HEK293 (cell line): ENCODE data around the gene TP53I3.

ENCODE experiments used
- GLIS2 ChIP-seq: fragments of 450-650 bp; formaldehyde crosslinking; IDR thresholded peaks from 2 replicates; pipeline ENCODE4 v1.5.1; 2016; ENCODE audit warnings: missing biosample characterization, missing genetic modification characterization
- IKZF3 ChIP-seq: fragments of 450-650 bp; IDR thresholded peaks from 2 replicates; pipeline ENCODE4 v1.5.0; 2018; ENCODE audit warnings: missing biosample characterization, mild to moderate bottlenecking, missing genetic modification characterization, moderate library complexity
- KLF9 ChIP-seq: fragments of 450-650 bp; formaldehyde crosslinking; IDR thresholded peaks from 2 replicates; pipeline ENCODE4 v1.5.1; 2016; ENCODE audit warnings: missing biosample characterization, missing genetic modification characterization, low read depth
- MZF1 ChIP-seq: fragments of 450-650 bp; formaldehyde crosslinking; IDR thresholded peaks from 2 replicates; pipeline ENCODE4 v1.5.1; 2017; ENCODE audit warnings: missing biosample characterization, missing genetic modification characterization, borderline replicate concordance
- PRDM1 ChIP-seq: fragments of 450-650 bp; formaldehyde crosslinking; IDR thresholded peaks from 2 replicates; pipeline ENCODE4; 2016; ENCODE audit warnings: missing biosample characterization, missing genetic modification characterization
- TRIM28 ChIP-seq: IDR thresholded peaks from 2 replicates; pipeline ENCODE4 v1.6.1; 2011; ENCODE audit warnings: low read length, control low read depth, borderline replicate concordance
- YY1 ChIP-seq: fragments of 450-650 bp; formaldehyde crosslinking; IDR thresholded peaks from 2 replicates; pipeline ENCODE4 v1.5.1; 2018; ENCODE audit warnings: missing biosample characterization, missing genetic modification characterization
- ZNF114 ChIP-seq: fragments of 450-650 bp; formaldehyde crosslinking; IDR thresholded peaks from 2 replicates; pipeline ENCODE4 v1.5.0; 2017; ENCODE audit warnings: missing biosample characterization, missing genetic modification characterization
- ZNF174 ChIP-seq: fragments of 450-650 bp; formaldehyde crosslinking; IDR thresholded peaks from 2 replicates; pipeline ENCODE4 v1.5.0; 2017; ENCODE audit warnings: missing biosample characterization, mild to moderate bottlenecking, missing genetic modification characterization
- ZNF19 ChIP-seq: fragments of 450-650 bp; formaldehyde crosslinking; IDR thresholded peaks from 2 replicates; pipeline ENCODE4; 2016; ENCODE audit warnings: missing biosample characterization, missing genetic modification characterization, low read depth
- ZNF223 ChIP-seq: fragments of 450-650 bp; formaldehyde crosslinking; IDR thresholded peaks from 2 replicates; pipeline ENCODE4 v1.5.1; 2016; ENCODE audit warnings: missing biosample characterization, missing genetic modification characterization
- ZNF24 ChIP-seq: fragments of 450-650 bp; formaldehyde crosslinking; IDR thresholded peaks from 2 replicates; pipeline ENCODE4 v1.5.1; 2016; ENCODE audit warnings: missing biosample characterization, missing genetic modification characterization
- ZNF26 ChIP-seq: fragments of 450-650 bp; formaldehyde crosslinking; IDR thresholded peaks from 2 replicates; pipeline ENCODE4 v1.5.1; 2016; ENCODE audit warnings: missing biosample characterization, missing genetic modification characterization
- ZNF544 ChIP-seq: fragments of 450-650 bp; formaldehyde crosslinking; IDR thresholded peaks from 2 replicates; pipeline ENCODE4 v1.5.0; 2017; ENCODE audit warnings: missing biosample characterization, missing genetic modification characterization
- ZNF701 ChIP-seq: fragments of 450-650 bp; formaldehyde crosslinking; IDR thresholded peaks from 2 replicates; pipeline ENCODE4 v1.5.1; 2016; ENCODE audit warnings: missing biosample characterization, missing genetic modification characterization
- ZNF777 ChIP-seq: fragments of 450-650 bp; formaldehyde crosslinking; IDR thresholded peaks from 2 replicates; pipeline ENCODE4 v1.5.1; 2017; ENCODE audit warnings: missing biosample characterization, missing genetic modification characterization, borderline replicate concordance
- TF ChIP-seq, protein P1 (sequence below): fragments of 450-650 bp; formaldehyde crosslinking; IDR thresholded peaks from 2 replicates; pipeline ENCODE4 v1.5.1; 2016; ENCODE audit warnings: missing biosample characterization, missing genetic modification characterization
- TF ChIP-seq, protein P2 (sequence below): fragments of 450-650 bp; formaldehyde crosslinking; IDR thresholded peaks from 2 replicates; pipeline ENCODE4 v1.5.1; 2016; ENCODE audit warnings: missing biosample characterization, missing genetic modification characterization
- TF ChIP-seq, protein P3 (sequence below): fragments of 450-650 bp; formaldehyde crosslinking; IDR thresholded peaks from 2 replicates; pipeline ENCODE4 v1.5.1; 2016; ENCODE audit warnings: missing biosample characterization, missing genetic modification characterization
- TF ChIP-seq, protein P4 (sequence below): fragments of 450-650 bp; formaldehyde crosslinking; conservative IDR thresholded peaks from 2 replicates; pipeline ENCODE4 v1.5.1; 2016; ENCODE audit warnings: low read depth, missing biosample characterization, missing genetic modification characterization
- TF ChIP-seq, protein P5 (sequence below): fragments of 450-650 bp; formaldehyde crosslinking; IDR thresholded peaks from 2 replicates; pipeline ENCODE4 v1.5.1; 2016; ENCODE audit warnings: missing biosample characterization, missing genetic modification characterization
- TF ChIP-seq, protein P6 (sequence below): fragments of 450-650 bp; formaldehyde crosslinking; IDR thresholded peaks from 2 replicates; pipeline ENCODE4 v1.5.1; 2016; ENCODE audit warnings: missing biosample characterization, missing genetic modification characterization
- TF ChIP-seq, protein P7 (sequence below): fragments of 450-650 bp; formaldehyde crosslinking; IDR thresholded peaks from 2 replicates; pipeline ENCODE4 v1.5.0; 2017; ENCODE audit warnings: missing biosample characterization, missing genetic modification characterization, borderline replicate concordance

TP53I3 gene

GRCh38 chr2:24046930-24047702 lies 37.5 kb downstream of the TP53I3 start, which contains the start of gene WDCP (continued):
- no peak for TF ChIP-seq ZNF26 (tag by site-specific recombination)
- TF ChIP-seq, protein P1, sequence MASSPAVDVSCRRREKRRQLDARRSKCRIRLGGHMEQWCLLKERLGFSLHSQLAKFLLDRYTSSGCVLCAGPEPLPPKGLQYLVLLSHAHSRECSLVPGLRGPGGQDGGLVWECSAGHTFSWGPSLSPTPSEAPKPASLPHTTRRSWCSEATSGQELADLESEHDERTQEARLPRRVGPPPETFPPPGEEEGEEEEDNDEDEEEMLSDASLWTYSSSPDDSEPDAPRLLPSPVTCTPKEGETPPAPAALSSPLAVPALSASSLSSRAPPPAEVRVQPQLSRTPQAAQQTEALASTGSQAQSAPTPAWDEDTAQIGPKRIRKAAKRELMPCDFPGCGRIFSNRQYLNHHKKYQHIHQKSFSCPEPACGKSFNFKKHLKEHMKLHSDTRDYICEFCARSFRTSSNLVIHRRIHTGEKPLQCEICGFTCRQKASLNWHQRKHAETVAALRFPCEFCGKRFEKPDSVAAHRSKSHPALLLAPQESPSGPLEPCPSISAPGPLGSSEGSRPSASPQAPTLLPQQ (tag by site-specific recombination), result peak; percentile 72
- peak; percentile 62; the same call in 1 of the 2 replicates for TF ChIP-seq GLIS2 (tag by site-specific recombination)
- TF ChIP-seq ZNF777 (tag by site-specific recombination), result no peak
- TF ChIP-seq, protein P2, sequence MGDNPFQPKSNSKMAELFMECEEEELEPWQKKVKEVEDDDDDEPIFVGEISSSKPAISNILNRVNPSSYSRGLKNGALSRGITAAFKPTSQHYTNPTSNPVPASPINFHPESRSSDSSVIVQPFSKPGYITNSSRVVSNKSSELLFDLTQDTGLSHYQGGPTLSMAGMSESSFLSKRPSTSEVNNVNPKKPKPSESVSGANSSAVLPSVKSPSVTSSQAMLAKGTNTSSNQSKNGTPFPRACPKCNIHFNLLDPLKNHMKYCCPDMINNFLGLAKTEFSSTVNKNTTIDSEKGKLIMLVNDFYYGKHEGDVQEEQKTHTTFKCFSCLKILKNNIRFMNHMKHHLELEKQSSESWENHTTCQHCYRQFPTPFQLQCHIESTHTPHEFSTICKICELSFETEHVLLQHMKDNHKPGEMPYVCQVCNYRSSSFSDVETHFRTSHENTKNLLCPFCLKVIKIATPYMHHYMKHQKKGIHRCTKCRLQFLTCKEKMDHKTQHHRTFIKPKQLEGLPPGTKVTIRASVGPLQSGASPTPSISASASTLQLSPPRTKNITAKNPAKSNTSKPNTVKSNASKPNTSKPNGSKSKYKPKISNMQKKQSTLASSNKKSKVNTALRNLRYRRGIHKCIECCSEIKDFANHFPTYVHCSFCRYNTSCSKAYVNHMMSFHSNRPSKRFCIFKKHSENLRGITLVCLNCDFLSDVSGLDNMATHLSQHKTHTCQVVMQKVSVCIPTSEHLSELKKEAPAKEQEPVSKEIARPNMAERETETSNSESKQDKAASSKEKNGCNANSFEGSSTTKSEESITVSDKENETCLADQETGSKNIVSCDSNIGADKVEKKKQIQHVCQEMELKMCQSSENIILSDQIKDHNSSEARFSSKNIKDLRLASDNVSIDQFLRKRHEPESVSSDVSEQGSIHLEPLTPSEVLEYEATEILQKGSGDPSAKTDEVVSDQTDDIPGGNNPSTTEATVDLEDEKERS (tag by site-specific recombination), result no peak
- no peak for TF ChIP-seq ZNF223
- no peak for TF ChIP-seq ZNF174 (tag by site-specific recombination)
- no peak for TF ChIP-seq YY1 (tag by site-specific recombination)
- no peak for TF ChIP-seq ZNF114
- TF ChIP-seq, protein P3, sequence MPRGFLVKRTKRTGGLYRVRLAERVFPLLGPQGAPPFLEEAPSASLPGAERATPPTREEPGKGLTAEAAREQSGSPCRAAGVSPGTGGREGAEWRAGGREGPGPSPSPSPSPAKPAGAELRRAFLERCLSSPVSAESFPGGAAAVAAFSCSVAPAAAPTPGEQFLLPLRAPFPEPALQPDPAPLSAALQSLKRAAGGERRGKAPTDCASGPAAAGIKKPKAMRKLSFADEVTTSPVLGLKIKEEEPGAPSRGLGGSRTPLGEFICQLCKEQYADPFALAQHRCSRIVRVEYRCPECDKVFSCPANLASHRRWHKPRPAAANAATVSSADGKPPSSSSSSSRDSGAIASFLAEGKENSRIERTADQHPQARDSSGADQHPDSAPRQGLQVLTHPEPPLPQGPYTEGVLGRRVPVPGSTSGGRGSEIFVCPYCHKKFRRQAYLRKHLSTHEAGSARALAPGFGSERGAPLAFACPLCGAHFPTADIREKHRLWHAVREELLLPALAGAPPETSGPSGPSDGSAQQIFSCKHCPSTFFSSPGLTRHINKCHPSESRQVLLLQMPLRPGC (tag by site-specific recombination), result no peak; the same call in 1 of the 2 replicates
- TF ChIP-seq ZNF24 (tag by site-specific recombination), result no peak
- no peak for TF ChIP-seq ZNF544
- TF ChIP-seq, protein P4, sequence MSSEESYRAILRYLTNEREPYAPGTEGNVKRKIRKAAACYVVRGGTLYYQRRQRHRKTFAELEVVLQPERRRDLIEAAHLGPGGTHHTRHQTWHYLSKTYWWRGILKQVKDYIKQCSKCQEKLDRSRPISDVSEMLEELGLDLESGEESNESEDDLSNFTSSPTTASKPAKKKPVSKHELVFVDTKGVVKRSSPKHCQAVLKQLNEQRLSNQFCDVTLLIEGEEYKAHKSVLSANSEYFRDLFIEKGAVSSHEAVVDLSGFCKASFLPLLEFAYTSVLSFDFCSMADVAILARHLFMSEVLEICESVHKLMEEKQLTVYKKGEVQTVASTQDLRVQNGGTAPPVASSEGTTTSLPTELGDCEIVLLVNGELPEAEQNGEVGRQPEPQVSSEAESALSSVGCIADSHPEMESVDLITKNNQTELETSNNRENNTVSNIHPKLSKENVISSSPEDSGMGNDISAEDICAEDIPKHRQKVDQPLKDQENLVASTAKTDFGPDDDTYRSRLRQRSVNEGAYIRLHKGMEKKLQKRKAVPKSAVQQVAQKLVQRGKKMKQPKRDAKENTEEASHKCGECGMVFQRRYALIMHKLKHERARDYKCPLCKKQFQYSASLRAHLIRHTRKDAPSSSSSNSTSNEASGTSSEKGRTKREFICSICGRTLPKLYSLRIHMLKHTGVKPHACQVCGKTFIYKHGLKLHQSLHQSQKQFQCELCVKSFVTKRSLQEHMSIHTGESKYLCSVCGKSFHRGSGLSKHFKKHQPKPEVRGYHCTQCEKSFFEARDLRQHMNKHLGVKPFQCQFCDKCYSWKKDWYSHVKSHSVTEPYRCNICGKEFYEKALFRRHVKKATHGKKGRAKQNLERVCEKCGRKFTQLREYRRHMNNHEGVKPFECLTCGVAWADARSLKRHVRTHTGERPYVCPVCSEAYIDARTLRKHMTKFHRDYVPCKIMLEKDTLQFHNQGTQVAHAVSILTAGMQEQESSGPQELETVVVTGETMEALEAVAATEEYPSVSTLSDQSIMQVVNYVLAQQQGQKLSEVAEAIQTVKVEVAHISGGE, result 0 out of 2 replicates have a peak, but pooled peaks have one; percentile 34
- TF ChIP-seq TRIM28, result no peak
- TF ChIP-seq PRDM1, result no peak
- TF ChIP-seq IKZF3 (tag by site-specific recombination), result no peak
- no peak for TF ChIP-seq ZNF701 (tag by site-specific recombination)
- TF ChIP-seq ZNF19 (tag by site-specific recombination), result no peak
- no peak for TF ChIP-seq MZF1
- peak; percentile 57; the same call in 1 of the 2 replicates for TF ChIP-seq KLF9 (tag by site-specific recombination)
- TF ChIP-seq, protein P5, sequence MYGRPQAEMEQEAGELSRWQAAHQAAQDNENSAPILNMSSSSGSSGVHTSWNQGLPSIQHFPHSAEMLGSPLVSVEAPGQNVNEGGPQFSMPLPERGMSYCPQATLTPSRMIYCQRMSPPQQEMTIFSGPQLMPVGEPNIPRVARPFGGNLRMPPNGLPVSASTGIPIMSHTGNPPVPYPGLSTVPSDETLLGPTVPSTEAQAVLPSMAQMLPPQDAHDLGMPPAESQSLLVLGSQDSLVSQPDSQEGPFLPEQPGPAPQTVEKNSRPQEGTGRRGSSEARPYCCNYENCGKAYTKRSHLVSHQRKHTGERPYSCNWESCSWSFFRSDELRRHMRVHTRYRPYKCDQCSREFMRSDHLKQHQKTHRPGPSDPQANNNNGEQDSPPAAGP (tag by site-specific recombination), result peak; percentile 45
- TF ChIP-seq, protein P6, sequence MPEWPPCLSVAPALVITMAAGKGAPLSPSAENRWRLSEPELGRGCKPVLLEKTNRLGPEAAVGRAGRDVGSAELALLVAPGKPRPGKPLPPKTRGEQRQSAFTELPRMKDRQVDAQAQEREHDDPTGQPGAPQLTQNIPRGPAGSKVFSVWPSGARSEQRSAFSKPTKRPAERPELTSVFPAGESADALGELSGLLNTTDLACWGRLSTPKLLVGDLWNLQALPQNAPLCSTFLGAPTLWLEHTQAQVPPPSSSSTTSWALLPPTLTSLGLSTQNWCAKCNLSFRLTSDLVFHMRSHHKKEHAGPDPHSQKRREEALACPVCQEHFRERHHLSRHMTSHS (tag by site-specific recombination), result no peak
- TF ChIP-seq, protein P7, sequence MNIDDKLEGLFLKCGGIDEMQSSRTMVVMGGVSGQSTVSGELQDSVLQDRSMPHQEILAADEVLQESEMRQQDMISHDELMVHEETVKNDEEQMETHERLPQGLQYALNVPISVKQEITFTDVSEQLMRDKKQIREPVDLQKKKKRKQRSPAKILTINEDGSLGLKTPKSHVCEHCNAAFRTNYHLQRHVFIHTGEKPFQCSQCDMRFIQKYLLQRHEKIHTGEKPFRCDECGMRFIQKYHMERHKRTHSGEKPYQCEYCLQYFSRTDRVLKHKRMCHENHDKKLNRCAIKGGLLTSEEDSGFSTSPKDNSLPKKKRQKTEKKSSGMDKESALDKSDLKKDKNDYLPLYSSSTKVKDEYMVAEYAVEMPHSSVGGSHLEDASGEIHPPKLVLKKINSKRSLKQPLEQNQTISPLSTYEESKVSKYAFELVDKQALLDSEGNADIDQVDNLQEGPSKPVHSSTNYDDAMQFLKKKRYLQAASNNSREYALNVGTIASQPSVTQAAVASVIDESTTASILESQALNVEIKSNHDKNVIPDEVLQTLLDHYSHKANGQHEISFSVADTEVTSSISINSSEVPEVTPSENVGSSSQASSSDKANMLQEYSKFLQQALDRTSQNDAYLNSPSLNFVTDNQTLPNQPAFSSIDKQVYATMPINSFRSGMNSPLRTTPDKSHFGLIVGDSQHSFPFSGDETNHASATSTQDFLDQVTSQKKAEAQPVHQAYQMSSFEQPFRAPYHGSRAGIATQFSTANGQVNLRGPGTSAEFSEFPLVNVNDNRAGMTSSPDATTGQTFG (tag by site-specific recombination), result no peak
